ENCODE data around the gene SH3BP2.

DNA sequence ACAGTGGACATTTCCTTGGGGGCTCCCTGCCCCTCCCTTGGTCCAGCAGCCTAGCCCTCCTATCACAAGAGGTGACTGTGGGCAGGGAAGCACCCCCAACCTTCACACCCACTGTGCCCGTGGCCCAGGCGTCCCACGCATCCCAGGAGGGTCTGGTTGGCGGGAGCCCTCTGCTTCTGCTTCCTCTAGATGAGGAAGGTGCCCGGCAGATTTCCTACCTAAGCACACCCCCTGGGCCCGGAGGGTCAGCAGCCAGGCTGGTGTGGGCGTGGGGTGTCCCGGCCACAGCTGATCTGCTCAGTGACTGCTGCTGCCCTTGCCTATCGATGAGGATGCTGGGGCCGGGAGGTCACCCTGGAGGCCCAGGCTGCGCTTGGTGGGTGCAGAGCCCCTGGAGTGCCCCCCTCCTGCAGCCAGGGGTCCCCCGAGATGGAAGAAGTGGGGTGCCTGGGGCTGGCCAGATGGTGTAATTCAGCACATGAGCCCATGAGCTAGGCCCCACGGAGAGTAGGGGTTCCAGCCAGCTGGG lies 12.2 kb downstream of the SH3BP2 start:
- TF ChIP-seq, protein P1, sequence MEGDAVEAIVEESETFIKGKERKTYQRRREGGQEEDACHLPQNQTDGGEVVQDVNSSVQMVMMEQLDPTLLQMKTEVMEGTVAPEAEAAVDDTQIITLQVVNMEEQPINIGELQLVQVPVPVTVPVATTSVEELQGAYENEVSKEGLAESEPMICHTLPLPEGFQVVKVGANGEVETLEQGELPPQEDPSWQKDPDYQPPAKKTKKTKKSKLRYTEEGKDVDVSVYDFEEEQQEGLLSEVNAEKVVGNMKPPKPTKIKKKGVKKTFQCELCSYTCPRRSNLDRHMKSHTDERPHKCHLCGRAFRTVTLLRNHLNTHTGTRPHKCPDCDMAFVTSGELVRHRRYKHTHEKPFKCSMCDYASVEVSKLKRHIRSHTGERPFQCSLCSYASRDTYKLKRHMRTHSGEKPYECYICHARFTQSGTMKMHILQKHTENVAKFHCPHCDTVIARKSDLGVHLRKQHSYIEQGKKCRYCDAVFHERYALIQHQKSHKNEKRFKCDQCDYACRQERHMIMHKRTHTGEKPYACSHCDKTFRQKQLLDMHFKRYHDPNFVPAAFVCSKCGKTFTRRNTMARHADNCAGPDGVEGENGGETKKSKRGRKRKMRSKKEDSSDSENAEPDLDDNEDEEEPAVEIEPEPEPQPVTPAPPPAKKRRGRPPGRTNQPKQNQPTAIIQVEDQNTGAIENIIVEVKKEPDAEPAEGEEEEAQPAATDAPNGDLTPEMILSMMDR (IDR thresholded peaks at IDR 0.05): no peak
- TF ChIP-seq POLR2A (IDR thresholded peaks at IDR 0.05) (no peak), EP300 (IDR thresholded peaks at IDR 0.05) (no peak)
